KMS-11 (cell line): ENCODE data around the gene ITFG1.

Source experiments
- H2AFZ ChIP-seq: fragments of 200-600 bp; sonication (generic); 2 replicates; pipeline ENCODE4 v1.6.1; 2016; ENCODE audit warnings: antibody characterized with exemption, mixed run types, low read depth
- H3K27ac ChIP-seq: fragments of 200-600 bp; sonication (generic); 2 replicates; pipeline ENCODE4 v1.6.1; 2016; ENCODE audit warnings: mild to moderate bottlenecking, mixed run types
- H3K27me3 ChIP-seq: fragments of 200-600 bp; sonication (generic); 2 replicates; pipeline ENCODE4 v1.6.1; 2017; ENCODE audit warnings: mild to moderate bottlenecking, low read depth, mixed run types, moderate library complexity; ENCODE audit not compliant: insufficient read depth
- H3K36me3 ChIP-seq: fragments of 200-600 bp; sonication (generic); 2 replicates; pipeline ENCODE4 v1.6.1; 2017; ENCODE audit warnings: mild to moderate bottlenecking, mixed run types; ENCODE audit not compliant: insufficient read depth
- H3K4me1 ChIP-seq: fragments of 200-600 bp; sonication (generic); 2 replicates; pipeline ENCODE4 v1.6.1; 2016; ENCODE audit warnings: mild to moderate bottlenecking, low read depth, mixed run types; ENCODE audit not compliant: poor library complexity, severe bottlenecking
- H3K4me2 ChIP-seq: fragments of 200-600 bp; sonication (generic); 2 replicates; pipeline ENCODE4 v1.7.0; 2016; ENCODE audit warnings: mild to moderate bottlenecking, mixed run types
- H3K4me3 ChIP-seq: fragments of 200-600 bp; sonication (generic); IDR thresholded peaks from 2 replicates; pipeline ENCODE4 v1.6.1; 2017; ENCODE audit warnings: low read depth, low read length, mixed read lengths; ENCODE audit not compliant: insufficient read depth
- H3K79me2 ChIP-seq: fragments of 200-600 bp; sonication (generic); 2 replicates; pipeline ENCODE4 v1.6.1; 2016; ENCODE audit warnings: low read depth, mixed run types; ENCODE audit not compliant: insufficient read depth
- H3K9ac ChIP-seq: fragments of 200-600 bp; sonication (generic); 2 replicates; pipeline ENCODE4 v1.6.1; 2016; ENCODE audit warnings: mild to moderate bottlenecking, mixed run types
- H4K20me1 ChIP-seq: fragments of 200-600 bp; sonication (generic); 2 replicates; pipeline ENCODE4 v1.6.1; 2016; ENCODE audit warnings: mild to moderate bottlenecking, mixed run types; ENCODE audit not compliant: insufficient read depth
- CTCF ChIP-seq: fragments of 200-600 bp; sonication (generic); conservative IDR thresholded peaks from 2 replicates; pipeline ENCODE4 v1.6.1; 2017; ENCODE audit warnings: low read depth, mild to moderate bottlenecking, antibody characterized with exemption, low read length, moderate library complexity, mixed read lengths

Gene ITFG1

DNA sequence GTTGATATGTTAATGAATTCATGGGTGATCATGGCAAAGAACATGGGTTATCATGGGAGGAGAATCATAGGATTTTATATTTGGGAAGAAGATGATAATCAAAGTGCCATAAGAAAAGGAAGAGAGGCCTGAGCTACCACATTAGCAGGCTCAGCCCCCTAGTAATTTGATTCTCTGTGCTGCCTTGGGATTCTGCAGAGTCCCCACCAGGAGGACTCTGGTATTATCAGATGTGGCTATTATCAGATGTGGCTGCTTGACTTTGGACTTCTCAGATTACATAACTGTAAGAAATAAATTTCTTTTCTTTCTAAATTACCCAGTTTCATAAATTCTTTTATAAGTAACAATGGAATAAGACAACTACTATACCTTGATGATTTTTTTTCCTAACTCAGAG lies 137.6 kb downstream of the ITFG1 start:
- H3K4me3 ChIP-seq = no peak overlapping the region
- H3K4me2 ChIP-seq = no peak overlapping the region
- no peak overlapping the region for H2AFZ ChIP-seq
- TF ChIP-seq CTCF = no peak
- no peaks in the 10 kb centered on the region for H3K36me3 ChIP-seq
- H3K4me1 ChIP-seq = no peaks in the 10 kb centered on the region
- no peak overlapping the region for H3K9ac ChIP-seq
- H3K27ac ChIP-seq = no peak overlapping the region
- no peaks in the 10 kb centered on the region for H4K20me1 ChIP-seq
- H3K79me2 ChIP-seq = no peaks in the 10 kb centered on the region
- no peaks in the 10 kb centered on the region for H3K27me3 ChIP-seq

- no peaks in the 10 kb centered on the region for H3K79me2 ChIP-seq
- H3K4me2 ChIP-seq = no peak overlapping the region
- H3K4me1 ChIP-seq = no peaks in the 10 kb centered on the region
- H3K27me3 ChIP-seq = no peaks in the 10 kb centered on the region
- no peak overlapping the region for H3K4me3 ChIP-seq
- no peak overlapping the region for H3K27ac ChIP-seq
- no peak overlapping the region for H3K9ac ChIP-seq
- no peak for TF ChIP-seq CTCF
- H2AFZ ChIP-seq = no peak overlapping the region
- H4K20me1 ChIP-seq = no peaks in the 10 kb centered on the region
- no peaks in the 10 kb centered on the region for H3K36me3 ChIP-seq
Measured at GRCh38 chr16:47320546-47321310, 140.1 kb downstream of the ITFG1 start.

DNA sequence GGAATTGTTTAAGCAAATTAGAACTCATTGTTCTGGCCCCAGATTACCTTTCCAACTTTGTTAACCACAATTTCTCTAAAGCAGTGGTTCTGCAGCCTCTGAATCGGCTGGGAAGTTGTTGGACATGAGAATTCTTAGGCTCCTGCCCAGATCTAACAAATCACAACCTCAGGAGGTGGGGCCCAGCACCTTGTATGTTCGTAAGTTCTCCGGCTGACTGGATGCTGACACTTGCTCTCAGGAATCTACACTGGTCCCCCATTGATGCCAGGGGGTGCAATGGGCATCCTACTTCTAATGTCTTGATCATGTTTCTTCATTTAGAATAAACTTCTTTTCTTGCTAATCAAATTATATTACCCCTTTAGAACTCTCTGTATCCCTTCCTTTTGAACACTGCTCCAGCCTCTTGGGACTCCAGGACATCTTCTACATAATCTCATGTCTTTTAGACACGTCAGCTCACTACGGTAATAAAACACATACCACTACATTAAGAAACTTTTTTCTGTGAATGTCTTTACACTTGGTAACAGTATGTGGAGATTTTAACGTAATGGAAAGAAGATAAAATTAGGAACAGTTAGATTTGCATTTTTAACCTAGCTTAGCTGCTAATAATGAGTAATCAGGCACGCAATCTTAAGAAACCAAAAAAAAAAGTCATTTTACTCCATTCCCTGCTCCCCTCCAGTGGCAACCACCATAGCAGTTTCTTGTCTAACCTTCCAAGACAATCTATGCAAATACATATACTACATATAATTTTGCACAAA lies 143.2 kb downstream of the ITFG1 start:
- Histone ChIP-seq H3K4me1 (no peaks in the 10 kb centered on the region), H3K9ac (no peak overlapping the region), H3K4me3 (no peak overlapping the region), H3K36me3 (no peaks in the 10 kb centered on the region), H3K27ac (no peak overlapping the region), H4K20me1 (no peaks in the 10 kb centered on the region), H3K27me3 (no peaks in the 10 kb centered on the region), H3K79me2 (no peaks in the 10 kb centered on the region), H2AFZ (no peak overlapping the region), H3K4me2 (no peak overlapping the region)
- TF ChIP-seq CTCF = no peak

GRCh38 chr16:47316442-47317015 lies 144.3 kb downstream of the ITFG1 start:
- no peak overlapping the region for H3K4me3 ChIP-seq
- H3K27ac ChIP-seq = no peak overlapping the region
- no peaks in the 10 kb centered on the region for H4K20me1 ChIP-seq
- H3K9ac ChIP-seq = no peak overlapping the region
- H2AFZ ChIP-seq = no peak overlapping the region
- no peak overlapping the region for H3K4me2 ChIP-seq
- no peaks in the 10 kb centered on the region for H3K36me3 ChIP-seq
- H3K4me1 ChIP-seq = no peaks in the 10 kb centered on the region
- no peaks in the 10 kb centered on the region for H3K27me3 ChIP-seq
- H3K79me2 ChIP-seq = no peaks in the 10 kb centered on the region
- TF ChIP-seq CTCF = no peak
